ENCODE results near the gene TPRKB. TPM values are rescaled to one million over a fixed set of nuclear protein-coding genes. Genes with fewer than 3 reads are reported as not detected.
"Not testable (repeated sequence)": the region's sequence is repeated elsewhere in the genome, so short reads cannot be mapped to it uniquely, and the experiment has no call there.

The TPRKB gene
- total RNA-seq, 1 experiment from 2014 or later = 35.1 TPM

DNA sequence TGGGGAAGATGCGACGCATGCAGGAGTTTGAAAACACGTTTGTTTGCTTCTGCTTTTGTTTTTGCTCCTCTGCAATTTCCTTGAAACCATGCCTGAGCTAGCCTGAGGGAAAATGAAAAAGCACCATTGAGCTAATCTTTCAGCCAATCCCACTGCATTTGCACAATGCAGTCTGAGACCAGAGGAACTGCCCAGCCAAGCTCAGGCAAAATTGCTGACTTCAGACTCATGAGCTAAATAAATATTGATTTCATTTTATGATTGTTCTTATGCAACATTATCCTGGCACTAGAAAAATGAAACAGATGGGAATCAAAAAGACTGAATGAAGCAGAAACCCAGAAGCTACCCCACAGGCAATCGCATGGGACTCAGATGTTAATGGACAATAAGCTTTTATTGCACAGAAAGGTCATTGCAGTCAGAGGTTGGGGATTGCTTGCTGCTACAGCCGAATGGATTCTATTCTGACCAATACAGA lies 37.0 kb downstream of the TPRKB start:
- Histone ChIP-seq H3K27me3 (ENCODE audit: control insufficient read depth, insufficient read depth, low read length) (no peaks in the 10 kb centered on the region), H3K4me3 (ENCODE audit: insufficient read depth, low read depth, low read length) (no peak overlapping the region), H3K36me3 (replicated peaks; ENCODE audit: control insufficient read depth, insufficient read depth, low read length) (no peaks in the 10 kb centered on the region)
- DNase-seq = no peak

DNA sequence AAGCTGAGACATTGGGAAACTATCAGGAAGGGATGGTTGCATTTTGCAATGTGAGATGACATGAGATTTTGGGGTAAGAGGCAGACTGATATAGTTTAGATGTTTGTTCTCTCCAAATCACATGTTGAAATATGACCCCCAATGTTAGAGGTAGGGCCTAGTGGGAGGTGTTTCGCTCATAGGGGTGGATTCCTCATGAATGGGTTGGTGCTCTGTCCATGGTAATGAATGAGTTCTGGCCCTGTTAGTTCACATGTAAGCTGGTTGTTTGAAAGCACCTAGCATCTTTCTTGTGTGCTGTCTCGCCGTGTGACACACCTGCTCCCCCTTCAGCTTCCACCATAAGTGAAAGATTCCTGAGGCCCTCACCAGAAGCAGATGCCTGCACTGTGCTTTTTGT lies 37.7 kb downstream of the TPRKB start:
- DNase-seq = no peak
- H3K4me3 ChIP-seq (ENCODE audit: insufficient read depth, low read depth, low read length) = no peak overlapping the region
- no peaks in the 10 kb centered on the region for H3K36me3 ChIP-seq (replicated peaks; ENCODE audit: control insufficient read depth, insufficient read depth, low read length)
- H3K27me3 ChIP-seq (ENCODE audit: control insufficient read depth, insufficient read depth, low read length) = no peaks in the 10 kb centered on the region

- Histone ChIP-seq H3K4me3 (ENCODE audit: insufficient read depth, low read depth, low read length) (no peak overlapping the region), H3K36me3 (replicated peaks; ENCODE audit: control insufficient read depth, insufficient read depth, low read length) (no peaks in the 10 kb centered on the region)
Observed at GRCh38 chr2:73698101-73698500, 39.0 kb downstream of the TPRKB start.

DNA sequence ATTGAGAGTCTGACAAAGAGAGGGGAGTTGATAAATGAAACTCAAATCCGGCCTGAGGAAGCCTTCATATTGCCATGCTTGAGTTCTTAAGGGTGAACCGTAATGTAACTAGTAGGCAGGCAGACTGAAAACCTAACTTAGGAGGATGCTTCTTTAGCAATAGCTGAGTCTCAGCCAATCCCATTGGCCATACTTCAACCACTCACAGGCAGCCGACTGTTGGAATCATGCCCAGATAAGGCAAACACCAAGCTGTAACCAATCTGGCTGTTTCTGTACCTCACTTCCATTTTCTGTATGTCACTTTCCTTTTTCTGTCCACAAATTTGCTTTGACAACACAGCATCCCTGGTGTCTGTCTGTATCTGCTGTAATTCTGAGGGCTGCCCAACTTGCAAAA lies 39.5 kb downstream of the TPRKB start:
- Histone ChIP-seq H3K36me3 (replicated peaks; ENCODE audit: control insufficient read depth, insufficient read depth, low read length) (no peaks in the 10 kb centered on the region), H3K27me3 (ENCODE audit: control insufficient read depth, insufficient read depth, low read length) (no peaks in the 10 kb centered on the region)
- no peak for DNase-seq

More at GRCh38 chr2:73698101-73698500, 39.0 kb downstream of the TPRKB start:
- no peaks in the 10 kb centered on the region for H3K27me3 ChIP-seq (ENCODE audit: control insufficient read depth, insufficient read depth, low read length)
- DNase-seq = no peak

DNA sequence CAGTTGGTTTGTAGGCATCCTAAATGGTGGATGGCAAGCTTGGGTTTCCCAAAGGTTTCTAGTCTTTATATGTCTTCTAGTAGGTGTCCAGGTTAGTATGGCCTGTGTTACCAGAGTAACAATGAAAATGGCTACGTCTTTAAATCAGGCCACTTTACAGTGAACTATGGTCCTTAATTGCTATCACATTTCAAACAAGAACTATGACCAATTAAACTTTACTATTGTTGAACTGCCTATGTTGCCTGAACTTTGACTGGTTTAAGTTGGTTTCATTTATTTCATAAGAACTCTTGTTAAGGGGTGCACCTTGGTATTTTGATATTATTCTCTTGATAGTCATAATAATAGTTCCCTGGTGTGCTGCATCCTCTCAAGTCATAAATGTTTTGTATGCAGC lies 40.2 kb downstream of the TPRKB start:
- not testable (repeated sequence) for H3K4me3 ChIP-seq (ENCODE audit: insufficient read depth, low read depth, low read length); H3K27me3 ChIP-seq (ENCODE audit: control insufficient read depth, insufficient read depth, low read length); H3K36me3 ChIP-seq (replicated peaks; ENCODE audit: control insufficient read depth, insufficient read depth, low read length); DNase-seq

More for the DNA sequence above, 39.5 kb downstream of the TPRKB start:
- no peak overlapping the region for H3K4me3 ChIP-seq (ENCODE audit: insufficient read depth, low read depth, low read length)

- not testable (repeated sequence) for H3K4me3 ChIP-seq (ENCODE audit: insufficient read depth, low read depth, low read length); H3K36me3 ChIP-seq (replicated peaks; ENCODE audit: control insufficient read depth, insufficient read depth, low read length)
Observed at GRCh38 chr2:73696521-73696920, 40.6 kb downstream of the TPRKB start.

GRCh38 chr2:73690372-73691088 lies 46.6 kb downstream of the TPRKB start:
- H3K36me3 ChIP-seq (replicated peaks; ENCODE audit: control insufficient read depth, insufficient read depth, low read length); H3K4me3 ChIP-seq (ENCODE audit: insufficient read depth, low read depth, low read length); H3K27me3 ChIP-seq (ENCODE audit: control insufficient read depth, insufficient read depth, low read length); DNase-seq: not testable (repeated sequence)

More at GRCh38 chr2:73696521-73696920, 40.6 kb downstream of the TPRKB start:
- DNase-seq; H3K27me3 ChIP-seq (ENCODE audit: control insufficient read depth, insufficient read depth, low read length): not testable (repeated sequence)

GRCh38 chr2:73688494-73688893 lies 48.7 kb downstream of the TPRKB start:
- H3K27me3 ChIP-seq (ENCODE audit: control insufficient read depth, insufficient read depth, low read length); DNase-seq; H3K36me3 ChIP-seq (replicated peaks; ENCODE audit: control insufficient read depth, insufficient read depth, low read length); H3K4me3 ChIP-seq (ENCODE audit: insufficient read depth, low read depth, low read length): not testable (repeated sequence)

DNA sequence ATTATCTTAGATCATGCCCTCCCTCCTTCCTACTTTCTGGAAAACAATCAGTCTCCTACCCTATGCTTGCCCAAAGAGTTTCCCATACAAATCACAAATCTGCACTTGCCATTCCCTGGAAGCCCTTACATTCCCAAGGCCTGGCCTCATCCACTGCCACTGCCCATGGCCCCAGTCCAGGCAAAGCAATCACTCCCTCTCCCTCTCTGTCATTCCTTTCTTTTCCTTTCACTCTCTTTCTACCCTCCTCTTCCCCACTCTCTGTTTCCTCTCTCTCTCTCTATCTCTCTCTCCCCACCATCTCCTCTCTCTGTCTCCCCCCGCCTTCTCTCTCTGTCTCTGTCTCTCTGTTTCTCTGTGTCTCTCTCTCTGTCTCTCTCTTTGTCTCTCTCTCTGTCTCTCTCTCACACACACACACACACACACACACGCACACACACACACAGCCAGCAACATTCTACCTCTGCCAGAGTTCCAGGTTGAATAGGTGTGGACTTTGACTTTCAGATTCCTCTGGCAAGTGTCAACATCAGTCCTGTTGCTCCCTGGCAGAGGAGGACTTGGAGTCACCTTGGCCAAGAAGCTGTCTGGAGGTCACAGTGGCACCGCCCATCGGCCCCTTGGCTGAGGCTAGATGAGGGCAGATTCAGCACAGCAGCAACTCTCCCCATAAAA lies 51.2 kb downstream of the TPRKB start:
- Histone ChIP-seq H3K4me3 (ENCODE audit: insufficient read depth, low read depth, low read length) (no peak overlapping the region), H3K27me3 (ENCODE audit: control insufficient read depth, insufficient read depth, low read length) (no peaks in the 10 kb centered on the region), H3K36me3 (replicated peaks; ENCODE audit: control insufficient read depth, insufficient read depth, low read length) (no peaks in the 10 kb centered on the region)
- DNase-seq = no peak

GRCh38 chr2:73684905-73685304 lies 52.2 kb downstream of the TPRKB start:
- H3K27me3 ChIP-seq (ENCODE audit: control insufficient read depth, insufficient read depth, low read length); DNase-seq; H3K36me3 ChIP-seq (replicated peaks; ENCODE audit: control insufficient read depth, insufficient read depth, low read length); H3K4me3 ChIP-seq (ENCODE audit: insufficient read depth, low read depth, low read length): not testable (repeated sequence)

- not testable (repeated sequence) for H3K27me3 ChIP-seq (ENCODE audit: control insufficient read depth, insufficient read depth, low read length); H3K36me3 ChIP-seq (replicated peaks; ENCODE audit: control insufficient read depth, insufficient read depth, low read length); DNase-seq; H3K4me3 ChIP-seq (ENCODE audit: insufficient read depth, low read depth, low read length)
Observed at GRCh38 chr2:73684325-73684724, 52.8 kb downstream of the TPRKB start.

DNA sequence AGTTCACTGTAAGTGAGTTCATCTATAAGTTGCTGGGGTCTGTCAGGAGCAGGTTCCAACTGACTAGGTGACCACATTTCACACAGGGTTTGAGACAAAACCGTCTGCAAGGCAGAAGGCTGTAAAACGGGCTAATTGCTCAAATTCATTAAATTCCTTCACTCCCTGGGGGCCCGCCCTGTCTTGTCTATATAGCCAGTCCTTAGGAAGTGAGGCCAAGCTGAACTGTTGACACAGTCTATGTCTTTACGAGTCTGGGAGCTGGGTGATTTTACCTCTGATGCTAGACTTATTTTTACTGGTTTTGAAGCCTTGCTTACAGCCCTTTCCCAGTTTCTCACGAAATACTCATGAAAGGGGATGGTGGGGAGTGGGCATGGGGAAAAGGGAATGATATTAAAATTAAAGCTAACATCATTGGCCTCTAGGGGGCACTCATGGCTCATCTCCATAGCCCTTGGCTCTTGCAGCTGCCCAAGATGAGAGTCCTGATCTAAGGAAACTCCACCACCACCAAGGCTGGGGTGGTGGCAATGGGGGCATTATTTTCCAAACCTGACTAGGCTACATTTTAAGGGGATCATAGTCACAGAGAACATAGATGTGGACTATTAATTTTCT lies 57.1 kb downstream of the TPRKB start:
- DNase-seq = peak; percentile 37
- H3K27me3 ChIP-seq (ENCODE audit: control insufficient read depth, insufficient read depth, low read length); H3K4me3 ChIP-seq (ENCODE audit: insufficient read depth, low read depth, low read length); H3K36me3 ChIP-seq (replicated peaks; ENCODE audit: control insufficient read depth, insufficient read depth, low read length): not testable (repeated sequence)
